ENCODE measurements around the gene ARL15.
"Not testable (repeated sequence)": the region's sequence is repeated elsewhere in the genome, so short reads cannot be mapped to it uniquely, and the experiment has no call there.

The ARL15 gene

DNA sequence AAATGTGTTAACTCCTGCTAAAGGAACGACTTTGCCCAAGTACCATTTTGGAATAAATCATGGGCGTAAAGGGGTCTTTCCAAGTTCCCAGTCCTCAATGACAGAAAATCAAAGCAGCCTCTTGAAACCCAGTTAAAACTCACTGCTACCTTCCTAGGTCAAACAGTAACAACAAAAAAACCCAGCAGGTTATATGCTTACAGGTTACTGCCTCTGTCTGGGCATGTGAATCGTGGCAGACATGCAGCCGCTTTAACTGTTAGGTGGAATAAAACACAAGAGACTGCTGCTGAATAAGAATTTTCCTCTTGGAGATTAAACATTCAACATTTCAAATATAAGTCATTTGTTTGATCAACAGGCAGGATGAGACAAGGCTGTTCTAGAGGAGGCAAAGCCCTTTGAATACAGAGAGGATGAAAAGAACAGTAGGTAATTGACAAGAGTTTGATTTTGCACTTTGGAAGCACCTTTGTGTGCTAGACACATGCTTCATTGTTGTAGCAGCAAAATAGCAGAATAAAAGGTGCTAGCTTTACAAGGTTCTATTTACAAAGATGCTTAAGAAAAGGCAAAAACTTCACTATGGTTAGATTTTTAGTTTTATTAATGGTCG is 430.6 kb downstream of the ARL15 start:
- no peak for DNase-seq

DNA sequence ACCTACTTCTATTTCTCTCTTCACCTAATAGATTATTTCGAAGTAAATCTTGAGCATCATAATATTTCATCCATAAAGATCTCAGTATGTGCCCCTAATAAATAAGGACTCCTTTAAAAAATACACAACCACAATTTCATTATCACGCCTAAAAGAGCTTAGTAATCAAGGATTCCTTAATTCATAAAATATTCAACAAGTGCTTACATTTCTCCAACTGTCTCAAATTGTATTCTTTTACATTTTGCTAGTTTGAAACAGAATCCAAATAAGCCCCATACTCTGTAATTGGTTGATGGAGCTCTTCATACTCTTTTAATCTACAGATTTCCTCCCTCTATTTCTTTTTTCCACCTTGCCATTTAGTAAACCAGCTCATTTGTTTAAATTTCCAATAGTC is 432.4 kb downstream of the ARL15 start:
- no peak for DNase-seq

DNA sequence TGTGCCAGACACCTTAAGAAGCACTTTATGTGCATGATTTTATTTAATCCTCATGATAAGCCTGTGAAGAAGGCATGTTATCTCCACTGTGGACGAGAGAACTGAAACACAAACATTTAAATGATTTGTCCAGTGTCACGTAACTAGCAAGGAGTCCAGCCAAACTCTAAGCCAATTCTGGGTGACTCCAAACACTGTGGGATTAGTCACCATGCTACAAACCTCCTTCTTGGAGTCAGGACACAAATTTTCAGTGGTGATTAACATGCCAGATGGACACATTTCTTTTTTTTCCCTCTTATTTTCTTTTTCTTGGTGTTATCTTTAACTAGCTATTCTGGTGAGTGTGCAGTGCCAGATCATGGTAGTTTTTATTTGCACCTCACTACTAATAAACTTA is 433.1 kb downstream of the ARL15 start:
- DNase-seq: no peak

DNA sequence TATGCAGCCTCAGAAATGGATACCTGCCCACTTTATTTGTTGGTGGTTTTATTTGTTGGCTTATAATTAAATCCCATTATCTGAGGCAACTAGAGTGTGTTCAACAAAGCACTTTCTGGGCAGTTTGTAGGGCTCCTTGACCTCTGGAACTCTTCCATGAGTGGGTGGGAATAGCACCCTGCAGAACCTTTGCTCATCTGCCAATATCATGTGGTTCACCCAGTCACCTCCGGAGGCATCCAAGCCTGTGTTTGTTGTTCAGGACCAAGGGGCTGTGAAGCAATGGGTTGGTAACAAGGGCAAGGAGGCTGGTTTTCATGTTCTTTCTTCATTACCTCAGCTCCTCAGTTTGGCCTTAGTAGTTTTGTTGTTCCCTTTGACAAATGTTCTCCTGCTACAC is 436.0 kb downstream of the ARL15 start:
- no peak for DNase-seq

DNA sequence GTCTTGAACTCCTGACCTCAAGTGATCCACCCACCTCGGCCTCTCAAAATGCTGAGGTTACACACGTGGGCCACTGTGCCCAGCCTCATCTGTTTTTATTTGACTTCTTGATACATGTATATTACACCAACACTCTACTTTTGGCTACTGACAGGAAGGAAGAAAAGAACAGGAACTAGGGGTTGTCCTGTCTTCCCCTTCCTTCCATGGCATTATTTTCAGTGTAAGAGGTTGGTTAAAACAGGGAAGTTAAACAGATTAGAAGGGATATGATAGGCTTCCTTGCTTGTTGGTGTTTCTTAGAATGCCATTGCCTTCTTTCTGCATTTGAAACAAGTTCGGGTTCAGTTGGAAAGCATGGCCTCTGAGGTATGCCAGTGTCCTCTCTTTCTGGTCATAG is 437.1 kb downstream of the ARL15 start:
- DNase-seq: no peak

- no peak for DNase-seq
Measured at GRCh38 chr5:53871775-53872174, 438.6 kb downstream of the ARL15 start.

DNA sequence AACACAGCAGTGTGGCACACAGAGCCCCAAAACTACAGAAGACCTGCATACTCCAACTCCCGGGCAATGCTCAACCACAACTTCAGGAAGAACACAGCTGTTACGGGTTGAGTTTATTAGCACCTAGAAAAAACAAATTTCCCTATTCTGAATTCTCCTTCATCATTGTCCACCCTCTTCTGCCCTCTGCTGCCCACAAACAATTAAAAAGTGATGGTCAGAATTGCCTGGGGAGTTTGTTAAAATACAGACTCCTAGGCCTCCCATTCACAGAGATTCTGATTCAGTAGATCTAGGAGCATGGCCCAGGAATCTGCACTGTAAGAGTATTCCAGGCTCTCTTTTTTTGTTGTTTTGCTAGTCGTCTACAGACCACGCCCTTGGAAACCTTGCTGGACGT is 439.3 kb downstream of the ARL15 start:
- DNase-seq: no peak

- no peak for DNase-seq
Measured at GRCh38 chr5:53858700-53859456, 451.5 kb downstream of the ARL15 start.

DNA sequence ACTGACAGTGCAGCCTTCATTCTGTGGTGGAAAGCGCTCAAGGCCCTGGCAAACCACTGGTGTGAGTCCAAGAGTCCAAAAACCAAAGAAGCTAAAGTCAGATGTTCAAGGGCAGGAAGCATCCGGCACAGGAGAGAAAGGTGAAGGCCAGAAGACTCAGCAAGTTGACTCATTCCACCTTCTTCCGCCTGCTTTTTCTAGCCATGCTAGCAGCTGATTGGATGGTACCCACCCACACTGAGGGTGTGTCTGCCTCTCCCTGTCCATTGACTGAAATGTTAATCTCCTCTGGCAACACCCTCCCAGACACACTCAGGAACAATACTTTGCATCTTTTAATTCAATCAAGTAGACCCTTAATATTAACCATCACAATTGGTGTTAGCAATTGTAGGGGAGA is 453.9 kb downstream of the ARL15 start:
- DNase-seq: no peak

DNA sequence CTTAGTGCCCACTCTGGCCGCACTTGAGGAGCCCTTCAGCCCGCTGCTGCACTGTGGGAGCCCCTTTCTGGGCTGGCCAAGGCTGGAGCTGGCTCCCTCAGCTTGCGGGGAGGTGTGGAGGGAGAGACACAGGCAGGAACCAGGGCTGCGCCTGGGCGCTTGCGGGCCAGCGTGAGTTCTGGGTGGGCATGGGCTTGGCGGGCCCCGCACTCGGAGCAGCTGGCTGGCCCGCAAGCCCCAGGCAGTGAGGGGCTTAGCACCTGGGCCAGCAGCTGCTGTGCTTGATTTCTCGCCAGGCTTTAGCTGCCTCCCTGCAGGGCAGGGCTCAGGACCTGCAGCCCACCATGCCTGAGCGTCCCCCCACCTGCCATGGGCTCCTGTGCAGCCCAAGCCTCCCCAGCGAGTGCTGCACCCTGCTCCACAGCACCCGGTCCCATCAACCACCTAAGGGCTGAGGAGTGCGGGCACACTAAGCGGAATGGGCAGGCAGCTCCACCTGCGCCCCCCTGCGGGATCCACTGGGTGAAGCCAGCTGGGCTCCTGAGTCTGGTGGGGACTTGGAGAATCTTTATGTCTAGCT is 473.4 kb downstream of the ARL15 start:
- not testable (repeated sequence) for DNase-seq

DNA sequence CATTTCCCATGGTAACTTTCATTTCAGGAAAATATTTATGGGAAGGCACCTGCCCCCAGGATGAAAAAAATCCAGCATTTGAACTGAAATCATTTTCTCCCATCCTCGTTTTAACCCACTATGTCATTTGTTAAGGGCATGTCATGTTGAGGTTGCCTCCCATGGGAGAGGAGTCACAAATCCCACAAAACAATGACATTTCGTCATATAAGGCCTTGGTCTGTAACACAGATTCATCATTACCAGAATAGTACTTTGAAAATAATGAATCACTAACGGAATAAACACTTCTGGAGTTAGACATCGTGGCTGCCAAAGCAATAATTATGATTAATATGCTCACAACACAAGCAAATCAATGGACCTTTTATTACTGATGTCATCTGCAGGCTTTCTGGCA is 475.9 kb downstream of the ARL15 start:
- DNase-seq: no peak
